Spinal cord (tissue), 10 donors: ENCODE measurements around the gene EMILIN3. TPM values are rescaled to one million over a fixed set of nuclear protein-coding genes. Genes with fewer than 3 reads are reported as not detected.

ENCODE experiments used
- DNase-seq, 6 donors: peaks; one replicate each; pipeline versions ENCODE4 v3.0.0 to v3.0.0-alpha.2; 2013 to 2015; ENCODE audit warnings: low spot score in 6 of 6, low read depth in 4 of 6
- H3K27ac ChIP-seq: one replicate; pipeline ENCODE4 v1.5.1; 2013; ENCODE audit warnings: low read depth, low read length, control low read depth
- H3K27me3 ChIP-seq: one replicate; pipeline ENCODE4 v1.6.1; 2013; ENCODE audit warnings: low read length; ENCODE audit not compliant: control insufficient read depth, insufficient read depth
- H3K36me3 ChIP-seq: one replicate; pipeline ENCODE4 v1.6.1; 2013; ENCODE audit warnings: low read length; ENCODE audit not compliant: control insufficient read depth, insufficient read depth
- H3K4me1 ChIP-seq: one replicate; pipeline ENCODE4 v1.6.1; 2013; ENCODE audit warnings: low read length; ENCODE audit not compliant: control insufficient read depth, insufficient read depth
- H3K4me3 ChIP-seq: one replicate; pipeline ENCODE4 v1.5.1; 2013; ENCODE audit warnings: low read depth, low read length, control low read depth
- H3K9me3 ChIP-seq: one replicate; pipeline ENCODE4 v1.6.1; 2013; ENCODE audit warnings: low read length; ENCODE audit not compliant: control insufficient read depth, insufficient read depth
- WGBS: methylation state at CpG from one replicate; pipeline ENCODE4 v1.1.5; 2013; ENCODE audit warnings: missing lambda C conversion rate; ENCODE audit not compliant: insufficient coverage; 5-methylcytosine and 5-hydroxymethylcytosine counted together
- polyA plus RNA-seq, 2 donors: library from polyadenylated mRNA; unstranded; fragments of 120-200 nt; gene quantifications; one replicate each; pipeline ENCODE4 v1.2.1, GENCODE V29; 2013; ENCODE audit not compliant: insufficient read length in 2 of 2
- total RNA-seq, 2 donors: library from RNA; depleted of rRNA in 1 of 2; stranded (reverse); fragments of 120-200 nt in 1 of 2; fragments of >200 nt in 1 of 2; gene quantifications; one replicate each; pipeline versions ENCODE4 v1.2.3 to v1.2.4, GENCODE V29; 2013 to 2014
- donor health status: healthy.

The EMILIN3 gene
- total and polyA plus RNA-seq, 4 donors, result 8.6 to 16.4 (median 9.6) TPM

GRCh38 chr20:41340327-41341055 lies 26.1 kb downstream of the EMILIN3 start, which contains the start of gene LPIN3:
TSS of gene LPIN3 (plus strand) at chr20:41340821. CDS start at chr20:41345804, 4,983 bp downstream.
- WGBS, result 10% methylated on average over 29 of the region's 33 CpGs
- DNase-seq, result peak in 2 of 6 donors; percentile 55 to 78
- H3K4me3 ChIP-seq, result peak within 1 kb of the TSS; percentile 26
- no peaks in the 10 kb centered on the region for H3K36me3 ChIP-seq
- peaks cover 24% of the 10 kb centered on the region for H3K4me1 ChIP-seq
- no peaks in the 10 kb centered on the region for H3K9me3 ChIP-seq
- H3K27me3 ChIP-seq, result no peaks in the 10 kb centered on the region
- H3K27ac ChIP-seq, result no peak within 1 kb of the TSS

- DNase-seq, result peak in 4 of 6 donors; percentile 36 to 87 (median 66)
- no peaks in the 10 kb centered on the region for H3K27me3 ChIP-seq
- no peak overlapping the region for H3K27ac ChIP-seq
- peaks cover 24% of the 10 kb centered on the region for H3K4me1 ChIP-seq
- H3K4me3 ChIP-seq, result peak overlapping the region; percentile 26
- H3K9me3 ChIP-seq, result no peaks in the 10 kb centered on the region
- WGBS, result 5% methylated on average over 23 of the region's 25 CpGs
- no peaks in the 10 kb centered on the region for H3K36me3 ChIP-seq
These were observed 26.7 kb downstream of the EMILIN3 start for GRCh38 chr20:41339957-41340326.

GRCh38 chr20:41336711-41337492 lies 29.7 kb downstream of the EMILIN3 start:
- no peaks in the 10 kb centered on the region for H3K27me3 ChIP-seq

GRCh38 chr20:41335591-41335990 lies 31.0 kb downstream of the EMILIN3 start:
- H3K4me3 ChIP-seq, result no peak overlapping the region
- no peaks in the 10 kb centered on the region for H3K9me3 ChIP-seq
- H3K36me3 ChIP-seq, result no peaks in the 10 kb centered on the region
- no CpG with 5 or more reads among the region's 1 CpG for WGBS
- peaks cover 16% of the 10 kb centered on the region for H3K4me1 ChIP-seq
- H3K27me3 ChIP-seq, result no peaks in the 10 kb centered on the region
- no peak for DNase-seq
- H3K27ac ChIP-seq, result no peak overlapping the region

More at GRCh38 chr20:41336711-41337492, 29.7 kb downstream of the EMILIN3 start:
- 96% methylated on average over 4 of the region's 4 CpGs for WGBS
- Histone ChIP-seq H3K4me1 (peaks cover 24% of the 10 kb centered on the region), H3K27ac (no peak overlapping the region), H3K36me3 (no peaks in the 10 kb centered on the region), H3K9me3 (no peaks in the 10 kb centered on the region), H3K4me3 (no peak overlapping the region)
- no peak for DNase-seq

- no peaks in the 10 kb centered on the region for H3K36me3 ChIP-seq
- H3K4me3 ChIP-seq, result no peak overlapping the region
- H3K27ac ChIP-seq, result no peak overlapping the region
- no peaks in the 10 kb centered on the region for H3K9me3 ChIP-seq
- H3K4me1 ChIP-seq, result peaks cover 7% of the 10 kb centered on the region
- no peaks in the 10 kb centered on the region for H3K27me3 ChIP-seq
- WGBS, result 92% methylated on average over 13 of the region's 15 CpGs
- DNase-seq, result no peak
These were observed 31.9 kb downstream of the EMILIN3 start for GRCh38 chr20:41334443-41335421.

GRCh38 chr20:41334036-41334435 lies 32.6 kb downstream of the EMILIN3 start:
- peaks cover 7% of the 10 kb centered on the region for H3K4me1 ChIP-seq
- no peak overlapping the region for H3K4me3 ChIP-seq
- H3K27me3 ChIP-seq, result no peaks in the 10 kb centered on the region
- no peak for DNase-seq
- H3K9me3 ChIP-seq, result no peaks in the 10 kb centered on the region
- WGBS, result 83% methylated on average over 2 of the region's 2 CpGs
- no peak overlapping the region for H3K27ac ChIP-seq
- no peaks in the 10 kb centered on the region for H3K36me3 ChIP-seq

- no peaks in the 10 kb centered on the region for H3K27me3 ChIP-seq
- WGBS, result 100% methylated on average over 2 of the region's 4 CpGs
- peaks cover 7% of the 10 kb centered on the region for H3K4me1 ChIP-seq
- H3K4me3 ChIP-seq, result no peak overlapping the region
- H3K9me3 ChIP-seq, result no peaks in the 10 kb centered on the region
- no peaks in the 10 kb centered on the region for H3K36me3 ChIP-seq
- H3K27ac ChIP-seq, result no peak overlapping the region
- DNase-seq, result no peak
These were observed 34.9 kb downstream of the EMILIN3 start for GRCh38 chr20:41331731-41332130.

- no peaks in the 10 kb centered on the region for H3K9me3 ChIP-seq
- WGBS, result no CpG with 5 or more reads among the region's 1 CpG
- DNase-seq, result no peak
- no peaks in the 10 kb centered on the region for H3K36me3 ChIP-seq
- no peaks in the 10 kb centered on the region for H3K27me3 ChIP-seq
- H3K4me1 ChIP-seq, result peaks cover 7% of the 10 kb centered on the region
- H3K27ac ChIP-seq, result no peak overlapping the region
- no peak overlapping the region for H3K4me3 ChIP-seq
These were observed 35.7 kb downstream of the EMILIN3 start for GRCh38 chr20:41330941-41331340.

GRCh38 chr20:41330343-41330720 lies 36.3 kb downstream of the EMILIN3 start:
- Histone ChIP-seq H3K4me1 (peaks cover 4% of the 10 kb centered on the region), H3K9me3 (no peaks in the 10 kb centered on the region), H3K4me3 (no peak overlapping the region), H3K27me3 (no peaks in the 10 kb centered on the region), H3K27ac (no peak overlapping the region), H3K36me3 (no peaks in the 10 kb centered on the region)
- DNase-seq, result no peak
- 71% methylated on average over 4 of the region's 5 CpGs for WGBS
